Peyer's patch (tissue), 4 donors: Measurements from ENCODE around the gene ITPKB. TPM values are rescaled to one million over a fixed set of nuclear protein-coding genes. Genes with fewer than 3 reads are reported as not detected.
A peak's percentile ranks its signal among the peaks of the same experiment; 100 is the strongest.

Experiments
- DNase-seq, 3 donors: peaks; one replicate each; pipeline ENCODE4 v3.0.0-alpha.2; 2017 to 2019
- H3K27ac ChIP-seq, 4 donors: fragments of 200-600 bp; sonication (generic); one replicate each; pipeline ENCODE4 v1.5.1; 2016 to 2019
- H3K27me3 ChIP-seq, 2 donors: fragments of 200-600 bp; sonication (generic); one replicate each; pipeline ENCODE4 v1.5.1; 2019
- H3K36me3 ChIP-seq, 3 donors: fragments of 200-600 bp; sonication (generic); one replicate each; pipeline ENCODE4 v1.5.1; 2016 to 2019
- H3K4me1 ChIP-seq, 4 donors: fragments of 200-600 bp; sonication (generic); one replicate each; pipeline ENCODE4 v1.5.1; 2016 to 2019
- H3K4me3 ChIP-seq, 4 donors: fragments of 200-600 bp; sonication (generic); 1 replicate in 3 of 4; 2 replicates in 1 of 4; pipeline ENCODE4 v1.5.1; 2016 to 2019; ENCODE audit warnings: mild to moderate bottlenecking in 1 of 4
- H3K9me3 ChIP-seq, 4 donors: fragments of 200-600 bp; sonication (generic); one replicate each; pipeline ENCODE4 v1.5.1; 2016 to 2019; ENCODE audit warnings: mild to moderate bottlenecking in 1 of 4
- CTCF ChIP-seq, 6 experiments: fragments of 450-650 bp in 4 of 6; fragments of 200-600 bp in 2 of 6; sonication (generic) in 1 of 6; IDR thresholded peaks; one replicate each; pipeline ENCODE4 v1.5.1; 2017 to 2019; ENCODE audit warnings: antibody characterized with exemption in 6 of 6, mild to moderate bottlenecking in 3 of 6, moderate library complexity in 1 of 6
- POLR2A ChIP-seq, 2 donors: fragments of 450-650 bp; IDR thresholded peaks; one replicate each; pipeline ENCODE4 v1.5.1; 2017; ENCODE audit warnings: antibody characterized with exemption in 2 of 2, mild to moderate bottlenecking in 2 of 2, moderate library complexity in 2 of 2
- total RNA-seq, 4 donors: library from RNA; depleted of rRNA; stranded (reverse); fragments of >200 nt; gene quantifications; one replicate each; pipeline ENCODE4 v1.1.0, GENCODE V29; 2016

Gene ITPKB
- total RNA-seq, 4 donors from 2014 or later: 9.5 to 36.3 (median 23.0) TPM

GRCh38 chr1:226663327-226663704 is 75.8 kb downstream of the ITPKB start:
- no peak overlapping the region for H3K4me3 ChIP-seq
- TF ChIP-seq POLR2A (IDR thresholded peaks at IDR 0.05) (no peak), CTCF (IDR thresholded peaks at IDR 0.05) (no peak)
- peak overlapping the region in 3 of 4 donors; percentile 66 to 84 (median 82) for H3K27ac ChIP-seq
- no peak for DNase-seq
- no peaks in the 10 kb centered on the region for H3K36me3 ChIP-seq
- H3K9me3 ChIP-seq: no peaks in the 10 kb centered on the region
- no peaks in the 10 kb centered on the region for H3K27me3 ChIP-seq
- peaks cover 0 to 79% (median 40%) of the 10 kb centered on the region in 4 donors for H3K4me1 ChIP-seq

GRCh38 chr1:226662642-226663326 is 76.3 kb downstream of the ITPKB start:
- peak; percentile 52 to 94 (median 89) for DNase-seq
- H3K27ac ChIP-seq: peak overlapping the region in 3 of 4 donors; percentile 66 to 84 (median 82)
- no peaks in the 10 kb centered on the region for H3K27me3 ChIP-seq
- no peaks in the 10 kb centered on the region for H3K36me3 ChIP-seq
- H3K4me3 ChIP-seq: no peak overlapping the region
- peaks cover 0 to 83% (median 43%) of the 10 kb centered on the region in 4 donors for H3K4me1 ChIP-seq
- TF ChIP-seq POLR2A (IDR thresholded peaks at IDR 0.05) (peak in 1 of 2 donors; percentile 3), CTCF (IDR thresholded peaks at IDR 0.05) (no peak)
- H3K9me3 ChIP-seq: no peaks in the 10 kb centered on the region

GRCh38 chr1:226661965-226662364 is 77.1 kb downstream of the ITPKB start:
- Histone ChIP-seq H3K4me1 (peaks cover 4 to 83% (median 46%) of the 10 kb centered on the region in 4 donors), H3K9me3 (no peaks in the 10 kb centered on the region), H3K27ac (peak overlapping the region in 3 of 4 donors; percentile 66 to 84 (median 82)), H3K36me3 (no peaks in the 10 kb centered on the region), H3K27me3 (no peaks in the 10 kb centered on the region), H3K4me3 (no peak overlapping the region)
- DNase-seq: peak in 1 of 3 donors; percentile 15
- TF ChIP-seq POLR2A (IDR thresholded peaks at IDR 0.05) (no peak), CTCF (IDR thresholded peaks at IDR 0.05) (no peak)

DNA sequence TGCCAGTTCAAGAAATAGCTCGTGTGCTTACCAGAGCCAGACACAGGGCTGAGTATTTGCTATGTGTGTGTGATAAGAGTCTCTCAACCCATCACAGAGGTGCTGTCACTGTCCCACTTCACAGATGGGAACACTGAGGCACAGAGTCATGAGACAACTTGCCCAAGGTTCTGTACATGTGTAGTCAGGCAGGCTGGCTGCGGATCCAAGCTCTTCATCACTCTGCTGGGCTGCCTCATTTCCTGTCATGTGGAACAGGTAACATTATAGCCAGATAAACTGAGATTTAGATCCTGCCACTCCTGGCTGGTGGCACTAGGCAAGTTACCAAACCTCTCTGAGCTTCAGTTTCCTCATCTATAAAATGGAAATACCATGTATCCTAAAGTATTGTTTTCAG is 77.8 kb downstream of the ITPKB start:
- TF ChIP-seq POLR2A (IDR thresholded peaks at IDR 0.05): no peak
- no peak for DNase-seq
- peaks cover 8 to 87% (median 53%) of the 10 kb centered on the region in 4 donors for H3K4me1 ChIP-seq

GRCh38 chr1:226660410-226661182 is 78.5 kb downstream of the ITPKB start:
- TF ChIP-seq CTCF (IDR thresholded peaks at IDR 0.05) (no peak), POLR2A (IDR thresholded peaks at IDR 0.05) (no peak)
- Histone ChIP-seq H3K4me3 (no peak overlapping the region), H3K9me3 (no peaks in the 10 kb centered on the region), H3K27me3 (no peaks in the 10 kb centered on the region), H3K27ac (peak overlapping the region in 3 of 4 donors; percentile 66 to 84 (median 82)), H3K36me3 (no peaks in the 10 kb centered on the region), H3K4me1 (peaks cover 8 to 87% (median 56%) of the 10 kb centered on the region in 4 donors)
- DNase-seq: no peak

More for the DNA sequence above, 77.8 kb downstream of the ITPKB start:
- H3K4me3 ChIP-seq: no peak overlapping the region
- H3K27me3 ChIP-seq: no peaks in the 10 kb centered on the region
- no peaks in the 10 kb centered on the region for H3K9me3 ChIP-seq
- no peaks in the 10 kb centered on the region for H3K36me3 ChIP-seq
- H3K27ac ChIP-seq: peak overlapping the region in 3 of 4 donors; percentile 66 to 84 (median 82)

DNA sequence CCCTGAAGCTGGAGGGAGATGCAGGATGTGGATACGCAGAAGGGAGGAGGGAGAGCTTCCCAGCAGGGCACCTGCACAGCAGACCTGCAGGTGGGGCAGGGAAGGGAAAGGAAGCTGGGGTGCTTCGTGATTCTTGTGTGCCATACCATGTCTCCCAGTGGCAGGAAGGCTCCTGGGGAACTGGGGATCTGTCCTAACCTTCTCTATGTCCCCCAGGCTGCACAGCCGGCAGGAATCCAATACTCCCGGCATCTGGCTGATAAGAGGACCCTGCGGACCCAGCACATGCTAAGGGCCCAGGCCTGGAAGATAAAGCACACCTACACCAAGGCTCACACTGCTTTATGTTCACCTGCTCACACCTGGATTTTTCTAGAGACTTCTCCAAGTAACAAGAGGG is 79.4 kb downstream of the ITPKB start:
- Histone ChIP-seq H3K4me3 (no peak overlapping the region), H3K4me1 (peaks cover 8 to 87% (median 62%) of the 10 kb centered on the region in 4 donors), H3K9me3 (no peaks in the 10 kb centered on the region), H3K36me3 (no peaks in the 10 kb centered on the region), H3K27ac (peak overlapping the region in 2 of 4 donors; percentile 82 to 84), H3K27me3 (no peaks in the 10 kb centered on the region)
- TF ChIP-seq CTCF (IDR thresholded peaks at IDR 0.05) (no peak), POLR2A (IDR thresholded peaks at IDR 0.05) (no peak)
- no peak for DNase-seq
